Smooth muscle cell (in vitro differentiated cells): ENCODE measurements around the gene GNL2. TPM values are rescaled to one million over a fixed set of nuclear protein-coding genes. Genes with fewer than 3 reads are reported as not detected.

ENCODE experiments used
- DNase-seq: peaks from one replicate; lab custom pipeline; 2025; ENCODE audit not compliant: unreplicated experiment; lab: John Stamatoyannopoulos, UW
- H2AFZ ChIP-seq: fragments of 200-600 bp; sonication (generic); 2 replicates; pipeline ENCODE4 v1.6.0; 2016; ENCODE audit warnings: antibody characterized with exemption, low read depth, mild to moderate bottlenecking
- H3F3A ChIP-seq: fragments of 200-600 bp; sonication (generic); 2 replicates; pipeline ENCODE4 v1.6.0; 2017; ENCODE audit warnings: antibody characterized with exemption, low read depth
- H3K27ac ChIP-seq: fragments of 200-600 bp; sonication (generic); 2 replicates; pipeline ENCODE4 v1.5.1; 2016; ENCODE audit warnings: low read depth, mild to moderate bottlenecking
- H3K27me3 ChIP-seq: fragments of 200-600 bp; sonication (generic); 2 replicates; pipeline ENCODE4 v1.6.1; 2016; ENCODE audit warnings: low read depth, mild to moderate bottlenecking
- H3K36me3 ChIP-seq: fragments of 200-600 bp; sonication (generic); 2 replicates; pipeline ENCODE4 v1.5.1; 2016; ENCODE audit warnings: low read depth
- H3K4me1 ChIP-seq: fragments of 200-600 bp; sonication (generic); 2 replicates; pipeline ENCODE4 v1.5.1; 2016; ENCODE audit warnings: low read depth
- H3K4me2 ChIP-seq: fragments of 200-600 bp; sonication (generic); 2 replicates; pipeline ENCODE4 v1.6.0; 2016; ENCODE audit warnings: mild to moderate bottlenecking
- H3K4me3 ChIP-seq: fragments of 200-600 bp; sonication (generic); 2 replicates; pipeline ENCODE4 v1.5.1; 2016; ENCODE audit warnings: mild to moderate bottlenecking
- H3K79me2 ChIP-seq: fragments of 200-600 bp; sonication (generic); 2 replicates; pipeline ENCODE4 v1.6.0; 2016; ENCODE audit warnings: low read depth, mild to moderate bottlenecking
- H3K9ac ChIP-seq: fragments of 200-600 bp; sonication (generic); 2 replicates; pipeline ENCODE4 v1.6.0; 2016; ENCODE audit warnings: low read depth
- H3K9me3 ChIP-seq: fragments of 200-600 bp; sonication (generic); replicated peaks from 2 replicates; pipeline ENCODE4 v1.5.1; 2016; ENCODE audit warnings: low read depth
- H4K20me1 ChIP-seq: fragments of 200-600 bp; sonication (generic); 2 replicates; pipeline ENCODE4 v1.6.0; 2016; ENCODE audit warnings: low read depth
- CTCF ChIP-seq: fragments of 200-600 bp; sonication (generic); IDR thresholded peaks from 2 replicates; pipeline ENCODE4 v1.5.1; 2017; ENCODE audit warnings: borderline replicate concordance, mild to moderate bottlenecking, antibody characterized with exemption; ENCODE audit not compliant: insufficient read depth, poor library complexity, severe bottlenecking
- WGBS: methylation state at CpG from one replicate; pipeline ENCODE4 v1.1.7; 2016; ENCODE audit warnings: low lambda C conversion rate; 5-methylcytosine and 5-hydroxymethylcytosine counted together
- polyA plus RNA-seq: library from polyadenylated mRNA; unstranded; fragments of >200 nt; fragmentation: Nextera tagmentation; extraction: Ambion mirVana; gene quantifications from 2 replicates; pipeline ENCODE4 v1.2.1, GENCODE V29; 2016
- total RNA-seq: library from RNA; depleted of rRNA; stranded (reverse); fragments of >200 nt; gene quantifications from 2 replicates; pipeline ENCODE4 v1.2.3, GENCODE V29; 2014

Gene GNL2
- total RNA-seq (57.4 and 64.7 TPM in 2 replicates), polyA plus RNA-seq (61.2 and 63.8 TPM in 2 replicates)

- no peak for TF ChIP-seq CTCF
- Histone ChIP-seq H3K9ac (peak within 1 kb of the TSS; percentile 90), H3F3A (no peaks in the 10 kb centered on the region), H3K4me1 (peaks cover 14% of the 10 kb centered on the region), H2AFZ (peak within 1 kb of the TSS; percentile 93), H3K36me3 (peaks cover 13% of the 10 kb centered on the region), H3K4me3 (peak within 1 kb of the TSS; percentile 77), H3K9me3 (no peaks in the 10 kb centered on the region), H3K27me3 (no peaks in the 10 kb centered on the region), H4K20me1 (peaks cover 30% of the 10 kb centered on the region), H3K79me2 (peaks cover 36% of the 10 kb centered on the region), H3K27ac (peak within 1 kb of the TSS; percentile 94), H3K4me2 (peak within 1 kb of the TSS; percentile 99)
- DNase-seq, result peak; percentile 82
- WGBS, result 0% methylated on average over 47 of the region's 51 CpGs
Measured at GRCh38 chr1:37595440-37596181, at the start of gene GNL2. GNL2 (minus strand) TSS chr1:37595937; CDS start chr1:37595822, 115 bp downstream.

GRCh38 chr1:37641059-37641458 lies 45.3 kb upstream of the GNL2 start:
- WGBS, result 100% methylated on average over 1 of the region's 1 CpG
- no peak for TF ChIP-seq CTCF
- Histone ChIP-seq H3F3A (no peaks in the 10 kb centered on the region), H3K79me2 (no peaks in the 10 kb centered on the region), H3K4me3 (no peak overlapping the region), H3K36me3 (no peaks in the 10 kb centered on the region), H3K9me3 (no peaks in the 10 kb centered on the region), H3K4me2 (no peak overlapping the region), H4K20me1 (no peaks in the 10 kb centered on the region), H3K4me1 (no peaks in the 10 kb centered on the region), H3K27ac (no peak overlapping the region), H3K9ac (no peak overlapping the region), H3K27me3 (peaks cover 87% of the 10 kb centered on the region), H2AFZ (no peak overlapping the region)
- no peak for DNase-seq

GRCh38 chr1:37636435-37636834 lies 40.7 kb upstream of the GNL2 start:
- no peaks in the 10 kb centered on the region for H3K36me3 ChIP-seq
- no peaks in the 10 kb centered on the region for H3K79me2 ChIP-seq
- no peaks in the 10 kb centered on the region for H3K9me3 ChIP-seq
- H3K4me3 ChIP-seq, result no peak overlapping the region
- H3F3A ChIP-seq, result no peaks in the 10 kb centered on the region
- no peak overlapping the region for H3K4me2 ChIP-seq
- peaks cover 99% of the 10 kb centered on the region for H3K27me3 ChIP-seq
- H4K20me1 ChIP-seq, result no peaks in the 10 kb centered on the region
- WGBS, result 79% methylated on average over 6 of the region's 6 CpGs
- H3K4me1 ChIP-seq, result peaks cover 7% of the 10 kb centered on the region
- no peak for DNase-seq
- H2AFZ ChIP-seq, result no peak overlapping the region
- no peak overlapping the region for H3K27ac ChIP-seq
- no peak for TF ChIP-seq CTCF
- no peak overlapping the region for H3K9ac ChIP-seq
